ENCODE data around the gene LILRB5.
"Not testable (repeated sequence)": the region's sequence is repeated elsewhere in the genome, so short reads cannot be mapped to it uniquely, and the experiment has no call there.

The LILRB5 gene

DNA sequence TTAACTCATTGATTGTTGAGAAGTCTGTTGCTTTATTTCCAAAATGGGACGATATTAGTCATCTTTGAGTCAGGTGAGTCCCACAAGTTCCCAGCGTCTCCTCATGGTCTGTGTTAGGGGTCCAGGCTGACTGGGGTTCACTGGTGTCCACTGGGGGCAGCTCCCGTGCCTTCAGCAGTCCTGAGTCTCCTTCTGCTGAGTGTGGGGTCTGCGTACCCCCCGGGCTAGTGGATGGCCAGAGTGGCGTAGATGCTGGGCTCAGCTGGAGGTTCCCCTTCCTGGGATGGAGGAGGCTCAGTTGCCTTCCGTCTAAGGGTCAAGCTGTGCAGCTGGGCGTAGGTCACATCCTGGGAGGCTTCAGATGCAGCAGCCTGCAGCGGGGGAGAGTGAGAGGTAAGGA, 40.2 kb downstream of the LILRB5 start:
- no peak for DNase-seq

DNA sequence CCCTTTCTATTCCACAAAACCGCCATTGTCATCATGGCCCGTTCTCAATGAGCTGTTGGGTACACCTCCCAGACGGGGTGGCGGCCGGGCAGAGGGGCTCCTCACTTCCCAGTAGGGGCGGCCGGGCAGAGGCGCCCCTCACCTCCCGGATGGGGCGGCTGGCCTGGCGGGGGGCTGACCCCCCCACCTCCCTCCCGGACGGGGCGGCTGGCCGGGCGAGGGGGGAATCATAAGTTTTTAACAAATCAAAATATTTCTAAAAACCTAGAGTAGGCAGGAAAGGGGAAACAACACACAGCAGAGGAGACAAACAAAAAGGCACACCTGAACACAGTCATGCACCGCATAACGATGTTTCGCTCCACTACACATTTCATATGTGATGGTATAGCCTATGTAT, 42.3 kb downstream of the LILRB5 start:
- not testable (repeated sequence) for DNase-seq

DNA sequence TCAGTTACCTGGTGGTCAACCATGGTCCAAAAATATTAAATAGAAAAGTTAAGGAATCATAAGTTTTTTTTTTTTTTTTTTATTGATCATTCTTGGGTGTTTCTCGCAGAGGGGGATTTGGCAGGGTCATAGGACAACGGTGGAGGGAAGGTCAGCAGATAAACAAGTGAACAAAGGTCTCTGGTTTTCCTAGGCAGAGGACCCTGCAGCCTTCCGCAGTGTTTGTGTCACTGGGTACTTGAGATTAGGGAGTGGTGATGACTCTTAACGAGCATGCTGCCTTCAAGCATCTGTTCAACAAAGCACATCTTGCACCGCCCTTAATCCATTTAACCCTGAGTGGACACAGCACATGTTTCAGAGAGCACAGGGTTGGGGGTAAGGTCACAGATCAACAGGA, 42.9 kb downstream of the LILRB5 start:
- not testable (repeated sequence) for DNase-seq

DNA sequence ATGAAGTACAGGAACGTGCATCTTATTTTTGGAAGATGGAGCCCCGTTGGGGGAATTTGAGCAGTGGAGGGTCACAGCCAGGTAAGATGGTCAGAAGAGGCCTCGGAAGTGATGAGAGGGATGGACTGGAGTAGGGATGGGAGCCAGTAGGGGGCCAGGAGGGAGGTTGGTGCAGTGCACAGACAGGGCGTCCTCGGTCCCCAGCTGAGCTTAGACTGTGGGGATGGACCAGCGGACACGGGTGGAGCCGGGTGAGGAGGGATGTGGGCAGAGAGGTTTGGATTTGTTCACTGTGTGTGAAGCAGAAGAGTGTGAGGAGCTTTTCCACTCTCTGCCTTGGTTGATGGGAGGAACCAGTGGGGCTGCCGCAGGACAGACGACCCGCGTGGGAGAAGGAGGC, 45.8 kb downstream of the LILRB5 start:
- DNase-seq, result no peak

DNA sequence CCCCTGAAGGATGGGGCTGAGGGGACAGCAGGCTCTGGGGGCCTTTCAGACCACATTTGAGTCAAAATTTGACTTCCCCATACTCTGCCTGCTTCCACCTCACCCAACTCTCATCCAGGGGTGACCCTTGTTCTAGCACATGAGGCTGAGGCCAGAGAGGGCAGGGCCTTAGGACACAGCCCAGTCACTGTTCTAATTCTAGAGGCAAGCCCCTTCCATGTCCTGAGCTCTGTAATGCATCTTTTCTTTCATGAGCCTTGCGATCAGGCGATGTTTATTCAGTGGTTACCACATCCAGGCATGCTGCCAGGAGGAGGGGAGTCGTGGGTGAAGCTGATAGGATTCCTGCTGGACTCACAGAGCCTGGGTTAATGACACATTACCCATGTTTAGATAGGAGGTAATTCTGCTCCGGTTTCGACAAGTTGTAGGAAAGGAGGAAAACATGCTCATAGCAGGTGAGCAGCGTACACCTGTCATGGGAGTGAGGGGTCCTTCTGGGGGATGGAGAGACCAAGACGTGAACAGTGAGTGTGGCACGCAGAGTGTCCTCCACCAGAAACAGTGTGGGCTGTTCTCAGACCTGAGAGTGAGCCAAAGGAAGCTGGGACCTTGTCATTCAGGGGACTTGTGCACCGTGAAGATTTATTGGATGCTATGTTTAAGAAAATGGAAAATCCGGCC, 47.1 kb downstream of the LILRB5 start:
- DNase-seq, result peak in 43 of 51 donors; percentile 9 to 88 (median 59)

DNA sequence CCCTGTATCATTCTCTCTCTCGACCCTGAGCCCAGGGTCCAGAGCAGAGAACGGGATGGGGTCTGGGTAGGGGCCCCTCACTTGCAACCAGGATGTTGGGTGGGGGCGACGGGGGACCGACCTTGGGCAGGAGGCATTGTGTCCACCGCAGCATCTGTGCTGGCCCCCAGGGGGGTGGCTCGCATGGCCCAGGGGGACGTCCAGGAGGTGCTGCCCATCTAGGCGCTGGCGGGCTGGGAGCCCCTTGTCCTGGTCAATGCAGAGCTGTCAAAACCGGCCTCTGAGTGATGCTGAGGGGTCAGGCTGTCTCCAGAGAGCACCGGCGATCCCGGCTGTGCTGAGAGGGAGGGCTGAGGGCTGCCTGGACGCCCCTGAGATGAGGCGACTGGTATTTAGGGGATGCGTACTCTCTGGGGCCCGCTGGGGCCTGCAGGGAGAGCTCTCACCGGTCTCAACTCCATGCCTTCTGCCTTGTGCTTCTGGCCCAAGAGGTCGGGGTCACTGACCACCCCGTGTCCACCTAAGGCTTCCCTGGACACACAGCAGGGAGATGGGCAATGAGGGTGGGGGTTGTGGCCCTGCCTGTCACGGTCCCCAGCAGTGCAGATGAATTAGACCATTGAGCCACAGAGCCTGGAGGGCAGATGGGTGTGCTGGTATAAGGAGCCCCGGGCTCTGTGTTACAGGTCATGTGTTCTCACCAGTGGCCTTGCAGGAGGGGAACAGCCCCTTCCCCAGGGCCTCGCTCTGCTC, 47.8 kb downstream of the LILRB5 start:
- peak in 23 of 51 donors; percentile 21 to 66 (median 53) for DNase-seq

DNA sequence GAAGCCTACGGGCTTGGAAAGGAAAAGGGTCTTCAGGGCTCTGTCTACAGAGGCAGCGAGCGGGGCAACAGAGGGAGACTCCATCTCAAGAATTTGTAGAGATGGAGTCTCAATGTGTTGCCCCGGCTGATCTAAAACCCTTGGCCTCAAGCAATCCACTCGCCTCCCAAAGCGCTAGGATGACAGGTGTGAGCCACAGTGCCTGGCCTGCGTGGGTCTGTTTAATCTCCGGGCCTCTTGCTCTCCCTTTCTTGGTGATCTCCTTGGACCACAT, 48.4 kb downstream of the LILRB5 start:
- DNase-seq, result no peak

DNA sequence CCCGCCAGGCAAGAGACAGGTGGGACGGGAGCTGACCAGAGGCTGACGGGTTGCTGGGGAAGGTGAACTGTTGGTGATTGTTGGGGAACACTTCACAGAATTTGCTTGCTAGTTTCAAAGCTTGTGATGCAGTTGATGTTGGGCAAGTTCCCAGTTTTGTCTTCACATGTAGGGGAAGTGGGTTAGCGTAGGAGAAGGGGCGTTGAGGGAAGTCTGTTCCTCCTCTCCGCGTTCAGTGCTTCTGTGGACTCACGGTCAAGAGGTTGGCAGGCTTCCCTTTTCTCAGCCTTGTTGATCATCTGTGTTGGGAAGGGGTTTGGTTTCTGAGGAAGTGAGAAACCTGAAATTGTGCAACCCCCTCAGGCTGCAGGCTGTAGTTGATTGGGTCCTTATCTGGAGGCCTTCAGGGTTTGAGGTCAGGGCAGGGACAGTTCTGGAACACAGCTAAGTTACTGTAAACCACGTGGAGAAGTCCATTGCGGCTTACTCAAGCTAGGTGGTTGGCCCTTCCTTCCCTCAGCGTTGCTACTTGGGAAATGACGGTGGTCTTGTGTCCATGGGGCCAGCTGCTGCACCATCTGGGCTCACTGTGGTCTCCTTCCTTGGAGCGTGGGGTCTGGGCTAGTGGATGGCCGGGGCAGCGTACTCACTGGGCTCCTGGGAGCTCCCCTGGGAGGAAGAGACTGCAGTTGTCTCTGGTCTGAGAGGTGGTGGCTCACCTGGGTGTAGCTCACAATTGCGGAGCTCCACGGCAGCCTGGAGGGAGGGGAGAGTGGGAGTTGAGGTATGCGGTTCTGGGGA, 48.9 kb downstream of the LILRB5 start:
- peak in 33 of 51 donors; percentile 3 to 65 (median 35) for DNase-seq

DNA sequence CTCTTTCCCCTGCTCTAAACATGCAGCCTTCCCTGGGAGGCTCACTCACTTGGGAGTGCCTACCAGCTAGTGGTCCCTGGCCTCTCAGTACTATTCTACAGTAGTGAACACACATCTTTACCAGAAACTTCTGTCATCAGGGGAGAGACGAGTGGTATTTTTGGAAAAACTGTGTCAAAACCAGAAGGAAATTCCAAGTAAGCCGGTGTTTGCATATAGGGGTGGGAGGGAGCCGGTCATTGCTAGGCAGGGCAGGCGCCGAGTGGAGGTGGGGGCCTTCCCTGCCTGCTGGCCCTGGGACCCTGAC, 49.4 kb downstream of the LILRB5 start:
- no peak for DNase-seq

DNA sequence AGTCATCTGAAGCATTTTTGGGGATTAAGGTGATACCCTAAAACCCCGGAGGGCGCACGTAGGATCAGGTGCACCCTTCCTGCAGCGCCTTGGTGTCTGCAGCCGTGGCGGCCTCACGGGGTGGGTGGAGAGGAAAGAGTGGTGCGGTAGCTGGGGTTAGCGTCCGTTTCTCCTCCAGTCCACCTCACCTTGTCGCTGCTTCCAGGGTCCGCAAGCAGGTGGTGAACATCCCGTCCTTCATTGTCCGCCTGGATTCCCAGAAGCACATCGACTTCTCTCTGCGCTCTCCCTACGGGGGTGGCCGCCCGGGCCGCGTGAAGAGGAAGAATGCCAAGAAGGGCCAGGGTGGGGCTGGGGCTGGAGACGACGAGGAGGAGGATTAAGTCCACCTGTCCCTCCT, 49.9 kb downstream of the LILRB5 start:
- not testable (repeated sequence) for DNase-seq

DNA sequence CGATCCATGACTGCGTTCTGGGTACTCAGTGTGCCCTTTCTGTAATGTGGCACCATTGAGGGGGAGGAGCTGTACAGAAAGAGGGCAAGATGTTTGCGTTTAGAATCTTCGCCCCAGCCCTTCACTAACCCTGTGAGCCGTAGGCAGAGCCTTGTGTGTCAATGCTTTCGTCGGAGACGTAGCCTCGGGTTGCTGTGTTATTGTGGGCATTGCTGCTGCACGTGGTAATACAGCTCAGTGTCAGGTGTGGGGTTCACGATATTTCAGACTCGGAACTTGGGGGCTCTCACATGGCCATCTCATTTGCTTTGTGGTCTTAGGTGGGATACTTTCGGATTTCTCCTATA, 50.3 kb downstream of the LILRB5 start:
- no peak for DNase-seq

DNA sequence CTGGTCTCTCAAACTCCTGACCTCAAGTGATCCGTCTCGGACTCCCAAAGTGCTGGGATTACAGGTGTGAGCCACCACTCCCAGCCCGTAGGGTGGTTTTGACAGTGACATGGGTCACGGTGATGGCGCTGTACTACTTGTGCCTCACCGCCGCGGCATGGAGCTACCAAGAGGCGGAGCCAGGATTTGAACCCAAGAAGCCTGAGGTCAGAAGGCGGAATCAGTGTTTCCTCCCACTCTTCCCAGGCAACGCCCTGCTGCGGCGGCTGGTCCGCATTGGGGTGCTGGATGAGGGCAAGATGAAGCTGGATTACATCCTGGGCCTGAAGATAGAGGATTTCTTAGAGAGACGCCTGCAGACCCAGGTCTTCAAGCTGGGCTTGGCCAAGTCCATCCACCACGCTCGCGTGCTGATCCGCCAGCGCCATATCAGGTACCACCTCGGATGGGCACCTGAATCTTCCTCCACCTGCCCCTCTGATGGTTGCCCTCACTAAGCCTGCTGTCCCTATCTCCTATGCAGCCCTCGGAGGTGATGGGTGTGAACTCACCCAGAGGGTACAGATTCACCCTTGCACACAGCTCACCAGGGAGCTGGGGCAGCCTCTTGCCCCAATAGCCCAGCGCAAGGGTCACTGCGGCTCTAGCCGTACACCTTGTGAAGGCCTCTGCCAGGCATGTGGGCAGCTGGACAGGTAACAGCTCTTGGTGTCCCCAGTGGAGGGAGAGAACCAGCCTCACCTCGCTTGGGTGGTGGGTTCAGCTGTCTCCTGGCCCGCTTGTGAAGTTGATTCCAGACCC, 50.8 kb downstream of the LILRB5 start:
- no peak for DNase-seq

DNA sequence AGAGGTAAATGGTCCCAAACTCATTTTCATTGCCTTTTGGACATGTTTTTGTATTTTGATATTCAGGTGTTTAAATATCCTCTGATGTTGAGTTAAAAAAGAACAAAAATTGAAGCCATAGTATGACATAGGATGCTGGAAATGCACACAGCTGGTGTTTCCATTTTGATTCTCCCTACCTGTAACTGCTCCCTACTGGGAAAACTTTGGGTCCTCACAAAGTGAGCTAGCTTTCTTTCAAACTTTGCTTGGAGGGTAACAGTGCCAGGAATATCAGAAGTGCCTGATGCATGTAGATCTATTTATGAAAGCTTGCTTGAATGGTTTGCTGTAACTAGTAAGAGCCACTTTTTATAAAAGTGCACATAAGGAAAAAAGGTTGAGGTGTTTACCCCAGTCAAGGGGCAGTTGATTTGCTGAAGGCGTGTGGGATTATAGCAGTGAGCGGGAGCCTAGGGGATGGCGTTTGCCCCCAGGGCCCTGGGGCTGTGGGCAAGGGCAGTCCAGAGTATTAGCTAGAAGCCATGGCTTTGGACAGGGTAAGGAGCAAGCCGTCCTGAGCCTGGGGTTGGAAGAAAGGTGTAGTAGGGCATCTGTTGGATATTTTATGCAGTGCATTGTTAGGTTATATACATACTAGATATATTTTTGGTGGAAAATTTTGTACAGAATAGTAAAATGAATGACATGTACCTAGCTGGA, 52.2 kb downstream of the LILRB5 start:
- no peak for DNase-seq

DNA sequence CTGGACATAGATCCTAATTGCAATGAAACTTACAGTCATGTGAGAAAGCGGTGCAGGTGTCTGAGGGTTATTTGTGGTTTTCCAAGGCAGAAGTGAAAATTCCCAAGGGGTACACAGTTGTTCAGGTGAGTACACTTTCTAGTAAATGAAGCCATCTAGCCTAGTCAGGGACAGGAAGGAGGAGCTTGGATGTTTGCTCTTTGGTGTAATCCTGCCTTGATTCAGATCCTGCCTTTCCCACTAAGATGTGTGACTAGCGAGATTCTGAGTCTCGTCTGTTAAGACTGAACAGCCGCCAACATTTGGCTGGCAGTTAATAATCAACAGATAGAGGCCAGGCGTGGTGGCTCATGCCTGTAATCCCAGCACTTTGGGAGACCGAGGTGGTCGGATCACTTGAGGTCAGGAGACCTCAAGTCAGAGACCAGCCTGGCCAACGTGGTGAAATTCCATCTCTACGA, 53.9 kb downstream of the LILRB5 start:
- DNase-seq, result no peak

DNA sequence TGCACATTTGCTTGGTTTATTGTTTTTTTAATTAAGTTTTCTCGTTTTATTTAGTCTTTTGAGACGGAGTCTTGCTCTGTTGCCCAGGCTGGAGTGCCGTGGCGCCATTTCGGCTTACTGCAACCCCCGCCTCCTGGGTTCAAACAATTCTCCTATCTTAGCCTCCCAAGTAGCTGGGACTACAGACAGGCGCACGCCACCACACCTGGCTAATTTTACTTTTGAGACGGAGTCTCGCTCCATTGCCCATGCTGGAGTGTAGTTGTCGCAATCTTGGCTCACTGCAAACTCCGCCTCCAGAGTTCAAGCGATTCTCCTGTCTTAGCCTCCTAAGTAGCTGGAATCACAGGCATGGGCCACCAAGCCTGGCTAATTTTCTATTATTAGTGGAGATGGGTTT, 55.1 kb downstream of the LILRB5 start:
- DNase-seq, result no peak

DNA sequence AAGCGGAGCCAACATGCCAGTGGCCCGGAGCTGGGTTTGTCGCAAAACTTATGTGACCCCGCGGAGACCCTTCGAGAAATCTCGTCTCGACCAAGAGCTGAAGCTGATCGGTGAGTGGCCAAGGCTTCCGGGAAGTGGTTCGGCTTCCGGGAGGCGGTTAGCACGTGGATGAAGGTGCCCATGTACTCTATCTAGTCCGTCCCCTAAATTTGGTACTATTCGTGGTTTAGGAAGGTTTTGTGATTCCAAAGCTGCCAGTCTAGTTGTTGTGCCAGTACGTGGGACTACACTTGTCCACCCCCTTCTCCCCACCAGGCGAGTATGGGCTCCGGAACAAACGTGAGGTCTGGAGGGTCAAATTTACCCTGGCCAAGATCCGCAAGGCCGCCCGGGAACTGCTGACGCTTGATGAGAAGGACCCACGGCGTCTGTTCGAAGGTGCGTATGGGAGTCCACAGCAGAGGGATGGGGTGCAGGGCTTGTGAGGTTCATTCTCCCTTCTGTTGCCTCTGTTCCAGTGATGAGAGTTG, 55.8 kb downstream of the LILRB5 start:
- no peak for DNase-seq

Data from hypothalamus (tissue), 51 donors.